NCI-H510A treated with DMSO at 0.1 percent for 48 hours (cell line): ENCODE results near the gene EPHA3.

Experiments used
- DNase-seq: peaks from one replicate; lab custom pipeline; 2025; lab: John Stamatoyannopoulos, UW

Gene EPHA3

DNA sequence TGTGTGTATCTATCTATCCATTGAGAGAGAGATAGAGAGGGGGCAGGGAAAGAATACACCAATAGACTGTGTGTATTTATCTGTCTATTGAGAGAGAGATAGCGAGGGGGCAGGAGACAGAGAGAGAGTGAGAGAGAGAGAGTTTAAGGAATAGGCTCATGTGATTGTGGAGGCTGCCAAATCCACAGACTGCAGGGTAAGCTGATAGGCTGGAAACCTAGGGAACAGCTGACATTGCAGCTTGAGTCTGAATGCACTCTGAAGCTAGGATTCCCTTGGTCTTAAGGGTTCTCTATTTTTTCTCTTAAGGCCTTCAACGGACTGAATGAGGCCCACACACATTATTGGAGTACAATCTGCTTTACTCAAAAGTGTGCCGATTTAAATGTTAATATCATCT, 255.8 kb downstream of the EPHA3 start:
- DNase-seq = no peak

DNA sequence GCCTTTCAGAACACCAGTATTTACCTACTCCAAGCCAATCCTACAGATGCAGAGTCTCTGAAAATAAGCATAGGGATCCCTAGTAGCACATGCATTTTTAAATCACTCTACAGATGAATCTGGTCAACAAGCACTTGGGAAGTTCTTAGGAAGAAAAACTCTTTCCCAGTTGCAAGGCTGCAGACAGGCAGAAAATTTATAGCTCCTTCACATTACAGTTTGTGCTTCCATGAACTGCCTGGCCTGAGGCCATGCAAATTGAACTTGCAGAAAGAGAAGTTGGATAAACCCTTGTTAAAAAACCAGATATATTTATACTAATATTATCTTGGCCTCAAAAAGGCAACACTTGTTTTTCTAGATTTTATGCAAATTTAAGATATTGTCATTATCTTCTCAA, 256.9 kb downstream of the EPHA3 start:
- DNase-seq = no peak

DNA sequence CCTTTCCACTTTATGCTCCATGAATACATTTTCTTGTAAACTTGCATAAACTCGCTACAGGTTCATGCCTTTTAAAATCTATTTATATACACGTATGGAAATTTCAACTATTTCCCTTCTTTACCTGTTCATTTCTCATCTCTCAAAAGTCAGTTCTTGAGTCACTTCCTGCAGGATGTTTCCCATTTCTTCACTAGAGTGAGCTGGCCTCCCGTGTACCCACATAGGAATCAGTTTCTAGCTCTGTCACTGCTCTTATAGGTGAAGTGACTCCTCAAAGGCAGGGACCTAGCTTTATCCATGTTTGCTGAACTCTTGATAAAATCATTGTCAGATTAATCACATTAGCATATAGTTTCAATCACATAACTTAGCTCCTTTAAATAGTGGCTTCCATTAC, 259.7 kb downstream of the EPHA3 start:
- no peak for DNase-seq

DNA sequence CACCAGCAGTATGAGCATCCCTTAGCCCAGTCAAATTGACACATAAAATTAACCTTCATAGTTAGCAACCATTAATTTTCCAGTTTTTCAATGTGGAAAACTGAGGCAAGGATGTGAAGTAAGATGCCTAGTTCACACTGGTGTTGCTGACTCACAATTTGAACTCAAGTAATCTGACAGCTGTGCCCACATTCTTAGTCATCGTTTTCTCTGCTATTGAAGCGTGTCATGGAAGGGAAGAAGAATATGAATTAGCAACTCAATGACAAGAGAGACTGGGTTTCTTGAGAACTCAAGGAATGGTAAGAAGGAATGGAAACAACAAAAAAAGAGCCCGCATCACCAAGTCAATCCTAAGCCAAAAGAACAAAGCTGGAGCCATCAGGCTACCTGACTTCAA, 261.4 kb downstream of the EPHA3 start:
- no peak for DNase-seq

DNA sequence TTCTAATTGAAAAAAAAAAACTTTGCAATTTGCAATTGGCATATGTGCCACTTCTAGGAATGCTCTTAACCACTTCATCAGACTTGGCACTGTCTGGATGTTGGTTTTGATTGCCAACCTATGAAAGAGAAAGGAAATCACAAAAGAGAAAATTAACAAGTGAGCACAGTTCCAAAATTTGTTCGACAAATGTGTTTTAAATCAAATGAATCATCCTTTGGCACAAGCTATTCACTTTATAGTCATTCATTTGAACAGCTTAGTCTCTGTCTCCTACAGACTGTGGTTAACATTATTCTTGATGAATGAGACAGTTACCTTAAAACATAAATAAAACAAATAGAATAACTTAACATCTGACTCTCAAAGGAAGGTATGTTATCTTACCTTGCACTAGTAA, 265.0 kb downstream of the EPHA3 start:
- DNase-seq = no peak

DNA sequence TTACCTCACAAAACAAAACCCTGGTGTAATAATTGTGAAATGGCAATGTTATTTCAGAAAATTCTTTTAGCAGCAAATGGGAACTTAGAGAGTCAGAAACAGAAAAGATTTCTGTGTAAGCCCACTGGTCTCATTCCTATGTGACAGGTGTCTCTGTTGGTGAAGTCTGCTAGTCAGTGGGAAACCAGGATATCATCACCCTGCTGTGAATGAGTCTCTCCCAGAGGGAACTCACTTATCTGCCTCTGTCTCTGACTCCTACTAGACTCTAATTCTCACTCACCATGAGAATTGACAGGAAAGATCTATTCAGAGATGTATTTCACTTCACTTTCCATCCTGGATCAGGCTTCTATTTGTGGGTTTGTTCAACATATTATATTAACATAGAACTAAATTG, 266.0 kb downstream of the EPHA3 start:
- no peak for DNase-seq

DNA sequence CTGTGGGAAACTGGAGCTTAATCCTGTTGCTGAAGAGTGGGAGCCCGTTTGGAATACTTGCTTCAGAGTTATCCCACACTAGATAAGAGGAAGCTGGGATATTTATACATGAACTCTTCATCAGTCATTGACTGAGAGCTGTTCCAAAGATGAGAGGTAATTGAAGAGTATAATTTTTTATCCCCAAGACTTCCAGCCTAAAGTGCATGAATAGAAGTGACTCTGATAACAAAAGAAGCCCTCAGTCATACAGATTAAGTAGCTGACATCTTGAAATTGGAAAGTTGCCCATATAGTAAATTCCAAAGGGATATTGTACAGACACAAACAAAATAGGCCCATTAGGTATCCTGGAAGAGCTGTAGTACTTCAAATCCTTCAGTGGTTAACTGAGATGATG, 268.0 kb downstream of the EPHA3 start:
- no peak for DNase-seq

DNA sequence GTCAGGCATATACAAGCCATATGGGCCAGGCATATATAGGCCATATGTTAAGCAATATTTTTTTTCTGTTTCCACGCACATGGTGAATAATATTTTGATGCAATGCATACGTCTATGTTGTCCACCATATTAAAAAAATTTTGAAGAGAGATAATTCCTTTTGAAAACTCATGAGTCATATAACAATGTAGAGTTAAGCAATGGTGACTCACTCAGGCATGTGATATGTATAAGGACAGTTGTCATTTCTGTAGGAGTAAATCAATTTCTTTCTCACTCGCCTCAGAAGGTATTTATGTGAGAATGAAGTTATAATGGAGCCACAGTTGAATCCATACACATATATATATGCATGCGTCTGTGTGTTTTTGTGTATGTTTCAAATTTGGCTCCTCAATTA, 272.6 kb downstream of the EPHA3 start:
- no peak for DNase-seq

DNA sequence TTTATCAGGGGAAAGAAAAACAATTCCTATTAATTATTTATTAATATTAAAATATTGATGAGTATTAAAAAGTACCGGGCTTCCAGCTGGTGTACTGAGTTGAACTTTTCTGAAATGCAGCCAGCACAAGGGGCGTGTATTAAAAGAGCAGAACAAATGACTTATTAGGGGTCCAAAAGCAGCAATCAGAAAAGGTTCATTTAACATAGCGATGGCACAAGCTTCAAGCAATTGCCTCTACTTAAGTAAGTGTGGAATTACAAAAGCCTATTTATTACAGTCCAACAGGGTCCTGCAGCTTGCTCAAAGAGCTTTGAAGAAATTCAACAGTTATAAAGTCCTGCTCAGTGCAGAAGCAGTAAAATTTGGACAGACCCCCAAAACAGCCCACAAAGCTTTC, 285.6 kb downstream of the EPHA3 start:
- no peak for DNase-seq

DNA sequence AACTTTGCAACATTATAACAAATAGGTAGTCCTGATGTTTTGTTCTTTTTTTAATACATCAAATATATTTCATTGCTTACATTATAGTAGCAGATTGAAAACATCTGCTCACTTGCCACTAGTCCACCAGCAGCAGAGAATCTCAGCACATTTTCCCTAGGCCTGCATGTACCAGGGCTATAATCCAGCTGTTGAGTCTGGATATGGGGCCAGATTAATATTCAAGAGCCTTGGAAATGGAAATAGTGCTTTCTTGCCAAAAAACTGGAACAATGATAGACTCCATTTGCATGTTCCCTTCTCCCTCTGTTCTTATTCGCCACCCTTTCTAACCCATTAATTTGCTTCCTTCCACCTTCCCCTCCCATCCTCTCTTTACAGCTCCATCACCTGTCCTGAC, 288.0 kb downstream of the EPHA3 start:
- DNase-seq = no peak

DNA sequence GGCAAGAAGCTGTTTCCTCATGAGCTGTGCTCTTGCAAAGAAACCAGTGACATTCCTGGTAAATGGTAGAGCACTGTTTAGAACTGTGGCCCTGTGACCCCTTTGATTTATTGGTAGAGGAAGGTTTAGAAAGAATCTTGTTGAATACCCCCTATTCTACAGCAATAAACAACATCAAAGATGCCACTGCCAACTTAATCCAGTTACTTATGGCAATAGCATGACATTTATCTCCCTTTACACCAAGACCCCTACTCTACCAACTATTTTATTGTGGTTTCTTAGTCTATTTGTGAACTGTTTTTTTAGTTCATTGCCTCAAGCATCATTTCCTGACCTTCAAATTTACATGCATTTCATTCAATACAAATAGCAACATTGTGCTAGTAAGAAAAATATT, 288.6 kb downstream of the EPHA3 start:
- DNase-seq = no peak

DNA sequence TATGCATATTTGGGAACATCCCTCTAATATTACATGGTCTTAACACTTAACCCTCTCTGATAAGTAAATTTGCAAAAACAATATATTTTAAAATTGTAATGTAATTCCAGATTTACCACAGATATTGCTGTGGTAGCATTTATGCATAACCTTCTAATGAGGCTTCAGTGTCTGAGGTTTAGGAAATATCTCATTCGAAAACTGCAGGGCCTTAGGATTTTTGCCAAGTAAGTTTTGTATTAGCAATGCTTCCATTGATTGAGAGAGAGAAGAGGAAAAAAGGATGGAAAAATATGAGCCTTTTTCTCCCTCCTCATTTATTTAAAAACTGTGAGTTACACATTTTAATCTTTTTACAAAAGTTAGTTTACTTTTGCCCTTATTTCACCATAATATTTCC, 294.6 kb downstream of the EPHA3 start:
- no peak for DNase-seq

DNA sequence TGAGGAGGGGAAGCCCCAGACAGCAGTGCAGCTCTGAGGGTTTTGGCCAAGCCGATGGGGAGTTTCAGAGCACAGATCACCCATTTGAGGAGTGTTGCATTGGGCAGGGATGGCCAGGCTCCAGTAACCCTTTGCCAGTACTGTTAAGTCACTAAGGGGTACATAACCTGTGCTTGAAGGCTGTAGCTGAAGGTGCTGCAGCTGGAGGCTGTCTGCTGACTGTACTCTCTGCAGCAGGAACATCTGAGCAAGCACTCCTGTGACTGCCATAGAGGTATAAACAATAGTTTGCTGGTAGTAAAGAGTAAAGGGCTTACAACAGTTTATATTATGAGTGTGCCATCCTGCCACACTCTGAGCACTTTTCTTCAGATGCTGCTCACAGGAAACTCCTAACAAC, 297.8 kb downstream of the EPHA3 start:
- DNase-seq = no peak

DNA sequence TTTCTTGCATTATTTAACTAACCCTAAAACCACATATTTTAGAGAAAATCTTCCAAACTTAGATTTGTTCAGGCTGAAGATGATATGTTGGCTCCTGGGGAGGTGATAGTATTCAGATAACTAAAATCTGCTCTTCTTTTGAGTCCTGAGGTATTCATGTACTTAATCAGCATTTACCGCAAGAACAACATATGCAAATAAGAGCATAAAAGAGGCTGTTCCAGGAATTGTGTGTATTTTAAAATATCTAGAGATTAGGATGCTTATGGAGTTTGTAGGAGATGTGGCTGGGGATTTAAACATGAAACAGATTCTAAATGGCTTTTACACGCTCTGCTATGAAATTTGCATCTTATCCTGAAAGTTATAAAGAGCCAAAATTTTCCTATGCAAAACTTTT, 298.2 kb downstream of the EPHA3 start:
- no peak for DNase-seq

DNA sequence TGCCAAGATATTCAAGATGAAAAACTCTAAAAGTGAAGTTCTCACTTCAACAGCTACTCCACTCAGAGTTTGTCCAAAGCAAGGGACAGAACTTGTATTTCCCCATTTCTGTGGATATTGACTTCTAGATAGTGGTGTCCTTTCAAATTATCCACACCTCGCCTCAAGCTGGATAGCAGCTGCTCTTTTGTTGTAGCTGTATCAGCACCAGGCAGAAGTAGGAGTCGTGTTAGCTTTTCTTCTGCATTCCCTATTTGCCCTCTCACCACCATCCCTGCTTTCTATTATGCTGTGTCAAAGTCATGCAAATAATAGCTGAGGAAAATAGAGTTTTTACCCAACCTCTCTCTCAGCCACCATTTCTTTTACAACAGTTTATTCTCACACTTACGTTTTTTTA, 303.8 kb downstream of the EPHA3 start:
- DNase-seq = no peak

DNA sequence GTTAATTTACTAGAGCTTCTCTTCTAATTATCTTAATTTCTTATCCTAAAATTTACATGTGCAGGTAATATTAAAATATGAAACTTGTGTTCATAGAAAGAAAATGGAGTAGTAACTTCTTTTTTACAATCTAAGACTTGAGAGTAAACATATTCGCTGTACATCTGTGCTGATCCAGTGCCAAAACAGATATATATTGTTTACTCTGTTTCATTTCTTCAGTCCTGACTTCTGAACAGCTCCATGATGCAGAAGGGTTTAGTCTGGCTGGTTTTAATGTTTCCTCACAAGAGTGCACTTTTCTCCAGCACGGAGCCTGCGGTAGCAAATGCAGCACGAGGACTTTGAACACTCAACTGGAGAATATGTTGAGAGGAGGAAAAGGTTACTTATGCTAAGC, 306.8 kb downstream of the EPHA3 start:
- no peak for DNase-seq

DNA sequence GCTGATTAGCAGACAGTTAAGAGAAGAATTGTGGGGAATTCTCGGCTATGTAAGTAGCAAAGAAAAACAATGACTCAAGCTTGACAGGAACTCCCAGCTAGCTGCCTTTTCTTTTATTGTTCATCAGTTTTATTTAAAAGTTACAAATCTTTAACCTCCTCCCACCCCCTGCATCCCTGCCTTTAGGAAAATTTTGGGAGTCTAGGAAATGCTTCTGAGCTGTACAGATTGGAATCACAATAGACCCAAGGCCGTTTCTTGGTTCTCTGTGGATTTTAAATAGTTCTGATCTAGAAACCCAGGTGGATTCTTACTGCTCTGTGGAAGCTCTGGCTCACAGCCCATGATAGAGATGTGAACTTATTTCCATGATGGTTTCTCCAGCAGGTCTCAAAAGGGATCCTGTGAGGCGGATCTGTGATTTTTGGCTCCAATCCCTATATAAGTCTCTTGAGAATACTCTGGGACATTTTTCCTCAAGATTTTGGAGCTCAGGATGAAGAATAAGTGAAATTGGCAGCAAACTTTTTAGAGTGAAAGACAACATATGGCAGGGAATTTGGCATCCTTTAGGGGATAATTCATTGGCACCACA, 312.3 kb downstream of the EPHA3 start:
- no peak for DNase-seq

DNA sequence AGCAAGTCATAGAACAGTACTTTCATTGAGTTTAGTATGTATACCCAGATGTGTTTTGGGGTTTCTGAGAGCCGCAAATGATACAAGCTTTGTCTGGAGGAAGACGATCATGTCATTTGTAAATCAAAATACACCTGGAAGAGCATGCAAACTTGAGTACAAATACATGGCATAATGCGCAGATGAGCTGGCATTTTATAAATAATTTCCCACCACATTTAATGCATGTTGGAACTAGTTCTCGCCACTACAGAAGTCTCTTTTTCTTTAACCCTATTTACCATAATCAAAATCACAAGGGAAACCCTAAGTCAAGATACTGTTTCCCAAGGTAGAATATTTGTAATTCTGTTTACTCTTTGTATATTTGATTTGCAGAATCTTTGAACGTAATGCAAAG, 318.6 kb downstream of the EPHA3 start:
- no peak for DNase-seq

DNA sequence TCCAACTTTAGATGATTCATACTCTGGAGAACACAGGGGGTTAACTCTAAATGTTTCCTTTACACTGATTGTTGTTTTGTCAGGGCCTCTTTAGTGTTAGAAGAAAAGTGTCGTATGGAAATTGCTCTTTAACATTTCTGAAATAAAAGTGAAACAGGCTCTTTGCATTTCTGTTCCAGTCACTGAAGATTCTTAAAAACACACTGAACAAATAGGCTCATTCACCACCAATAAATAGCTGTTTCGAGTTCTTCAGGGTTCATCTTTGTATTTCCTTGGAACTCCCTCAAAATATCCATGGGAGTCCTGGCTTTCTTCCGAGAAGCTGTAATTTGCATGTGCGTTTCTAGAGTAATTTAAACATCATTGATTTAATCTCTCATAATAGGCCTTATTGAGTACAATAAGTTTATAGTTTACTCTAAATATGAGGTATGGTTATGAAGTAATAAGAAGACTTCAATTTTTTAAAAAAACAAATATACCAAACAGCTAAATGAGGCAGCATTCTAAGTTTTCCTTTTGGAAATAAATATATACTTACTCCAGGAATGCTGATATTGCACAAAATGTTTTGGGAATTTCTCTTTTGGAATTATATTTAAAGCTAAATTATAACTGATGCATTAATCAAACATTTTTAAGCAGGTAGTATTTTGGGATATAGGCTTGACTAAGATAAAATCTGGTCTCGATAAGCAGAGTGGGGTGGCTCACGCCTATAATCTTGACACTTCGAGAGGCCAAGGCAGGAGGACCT, 327.4 kb downstream of the EPHA3 start:
- no peak for DNase-seq

DNA sequence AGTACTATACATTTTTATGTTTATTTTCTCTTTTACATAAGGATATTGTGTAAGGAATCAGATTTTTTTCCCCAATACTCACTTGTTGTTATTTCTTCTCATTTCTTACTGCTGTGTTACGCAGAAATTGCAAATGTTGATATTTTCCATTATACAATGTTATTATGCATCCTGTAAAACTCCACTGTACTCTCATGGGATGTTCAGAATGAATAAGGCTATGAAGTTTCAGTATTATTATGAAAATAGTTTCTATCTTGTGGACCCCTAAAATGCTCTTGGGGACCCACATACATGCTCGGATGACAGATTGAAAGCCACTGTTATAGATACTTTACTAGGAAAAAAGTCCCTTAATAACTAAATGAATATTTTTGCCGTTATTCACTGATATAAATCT, 329.4 kb downstream of the EPHA3 start:
- DNase-seq = no peak

DNA sequence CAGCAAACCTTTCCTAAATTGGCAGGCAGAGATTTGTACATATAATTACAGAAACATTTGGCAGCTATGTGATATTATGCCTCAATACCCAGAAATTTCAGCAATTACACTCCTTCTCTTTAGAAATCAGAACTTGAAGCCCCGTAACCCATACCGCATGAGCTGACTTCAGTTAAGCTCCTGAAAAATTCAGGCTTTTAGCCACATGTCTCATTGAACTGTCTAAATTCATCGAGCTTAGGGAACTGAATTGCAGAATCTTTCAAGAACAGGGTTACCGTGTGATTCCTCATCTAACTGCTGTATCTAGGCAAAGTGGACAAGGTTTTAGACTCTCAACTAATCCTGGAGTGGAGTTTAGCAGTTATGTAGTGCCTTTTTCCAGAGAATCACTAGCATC, 333.0 kb downstream of the EPHA3 start:
- no peak for DNase-seq

DNA sequence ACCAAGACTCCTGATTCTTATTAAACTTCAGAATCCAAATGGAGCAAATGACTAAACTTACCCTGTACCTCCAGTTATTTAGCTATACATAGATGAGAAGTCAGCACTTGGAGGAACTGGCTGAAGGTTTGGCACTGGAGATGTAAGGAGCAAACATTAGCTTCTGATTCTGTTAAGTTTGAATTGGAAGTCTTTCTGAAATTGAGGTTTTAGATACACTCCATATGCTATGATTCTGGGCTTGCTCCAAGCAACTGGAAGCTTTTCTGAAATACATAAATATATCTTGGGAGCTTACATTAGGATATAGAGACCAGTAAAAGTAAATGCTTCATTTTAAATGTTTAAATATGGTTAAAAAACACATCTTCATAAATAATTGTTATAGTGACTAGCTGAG, 333.7 kb downstream of the EPHA3 start:
- DNase-seq = no peak

DNA sequence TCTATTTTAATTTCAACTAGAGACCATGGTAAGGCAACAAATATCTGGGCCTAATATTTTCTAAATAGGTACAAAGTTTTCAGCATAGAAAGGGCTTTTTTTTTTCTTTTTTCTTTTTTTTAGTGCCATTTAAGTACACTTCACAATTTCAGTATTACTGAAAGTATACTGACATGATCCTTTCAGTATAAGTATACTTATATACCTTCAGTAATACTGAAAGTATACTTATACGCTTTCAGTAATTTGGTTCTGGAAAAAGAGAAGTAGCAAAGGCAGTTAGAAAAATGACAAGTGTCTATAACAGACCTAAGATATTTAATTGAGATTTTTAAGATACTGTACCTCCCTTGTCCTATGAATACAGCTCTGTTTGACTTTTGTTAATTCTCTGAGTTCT, 339.2 kb downstream of the EPHA3 start:
- no peak for DNase-seq

DNA sequence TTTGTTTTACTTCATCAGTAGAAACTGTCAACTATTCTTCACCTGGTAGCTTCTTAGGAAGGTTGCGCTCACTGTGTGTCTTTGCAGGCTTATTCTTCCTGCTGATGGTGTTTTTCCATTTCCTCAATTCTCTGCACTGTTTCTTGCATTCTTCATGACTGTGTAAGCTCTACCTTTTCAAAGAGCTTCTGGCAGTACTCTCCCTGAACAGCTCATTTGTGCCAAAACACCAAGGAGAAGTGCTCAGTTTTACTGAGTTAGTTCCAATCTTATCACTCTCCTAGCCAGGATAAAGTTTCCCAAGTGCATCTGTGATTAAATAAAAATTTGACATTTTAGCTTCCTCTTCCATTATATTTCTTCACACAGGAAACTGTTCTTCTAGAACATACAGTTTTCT, 339.8 kb downstream of the EPHA3 start:
- no peak for DNase-seq
